Activated CD4-positive, alpha-beta memory T cell treated with anti-CD3 and anti-CD28 coated beads for 36 hours (primary cell): ENCODE results near the gene NECTIN1. TPM values are rescaled to one million over a fixed set of nuclear protein-coding genes. Genes with fewer than 3 reads are reported as not detected.
A peak's percentile ranks its signal among the peaks of the same experiment; 100 is the strongest.

ENCODE experiments used
- CTCF ChIA-PET: fragments of 350-600 bp; sonication (Branson Sonifier 250); formaldehyde crosslinking; loops from one replicate; lab custom pipeline; 2021; ENCODE audit warnings: antibody characterized with exemption, inconsistent platforms; lab: Charles Lee
- POLR2A ChIA-PET: fragments of 350-600 bp; sonication (Branson Sonifier 250); formaldehyde crosslinking; loops from one replicate; lab custom pipeline; 2021; ENCODE audit warnings: antibody characterized with exemption; lab: Charles Lee
- DNase-seq: peaks from one replicate; pipeline ENCODE4 v3.0.0-alpha.2; 2020
- H3K27ac Mint-ChIP-seq: one replicate; pipeline ENCODE4 v1.8.0; 2021; ENCODE audit warnings: mixed read lengths
- H3K27me3 Mint-ChIP-seq: one replicate; pipeline ENCODE4 v1.8.0; 2021; ENCODE audit warnings: mixed read lengths
- H3K36me3 Mint-ChIP-seq: one replicate; pipeline ENCODE4 v1.8.0; 2021; ENCODE audit warnings: mixed read lengths
- H3K4me1 Mint-ChIP-seq: one replicate; pipeline ENCODE4 v1.8.0; 2021; ENCODE audit warnings: low read depth, mixed read lengths
- H3K4me3 Mint-ChIP-seq: one replicate; pipeline ENCODE4 v1.8.0; 2021; ENCODE audit warnings: mild to moderate bottlenecking, mixed read lengths
- H3K9me3 Mint-ChIP-seq: one replicate; pipeline ENCODE4 v1.8.0; 2021; ENCODE audit warnings: mixed read lengths
- intact Hi-C: fragments of 100-400 bp; cut with micrococcal nuclease; formaldehyde crosslinking; loops from one replicate; pipeline ENCODE4 v1.15.1; 2023
- total RNA-seq, 2 experiments: library from RNA; stranded (reverse); gene quantifications; one replicate each; pipeline ENCODE4 v1.2.3, GENCODE V29; 2021

NECTIN1 gene
- total RNA-seq, 2 experiments from 2014 or later = 2.0 to 2.4 TPM

DNA sequence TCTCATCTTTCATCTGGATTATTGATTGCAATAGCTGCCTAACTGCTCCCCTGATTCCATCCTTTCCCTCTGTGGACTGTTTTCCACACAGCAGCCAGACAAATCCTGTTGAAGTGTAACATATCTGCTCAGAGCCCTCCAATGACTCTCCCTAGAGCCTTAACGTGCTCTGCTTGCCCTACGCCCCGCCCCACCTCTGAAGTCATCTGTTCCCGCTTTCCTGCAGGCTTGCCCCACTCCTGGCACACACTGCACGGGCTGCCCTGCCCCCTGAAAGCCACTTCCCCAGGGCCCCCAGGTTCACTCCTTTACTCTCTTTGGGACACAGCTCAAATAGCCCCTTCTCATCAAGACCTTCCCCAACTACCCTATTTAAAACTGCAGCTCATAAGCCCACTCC lies 59.5 kb downstream of the NECTIN1 start:
- ChIA-PET POLR2A (no interaction called here), CTCF (interaction anchor here (1.6 kb wide), 1 partner anchor 59 kb away, joined by 5 read pairs; the partner anchor contains the start of gene NECTIN1)
- Mint-ChIP-seq H3K9me3 (no peaks in the 10 kb centered on the region), H3K4me3 (no peak overlapping the region), H3K36me3 (no peaks in the 10 kb centered on the region), H3K27me3 (no peaks in the 10 kb centered on the region), H3K4me1 (peaks cover 7% of the 10 kb centered on the region), H3K27ac (no peak overlapping the region)
- intact Hi-C loops = no loop called here
- no peak for DNase-seq

DNA sequence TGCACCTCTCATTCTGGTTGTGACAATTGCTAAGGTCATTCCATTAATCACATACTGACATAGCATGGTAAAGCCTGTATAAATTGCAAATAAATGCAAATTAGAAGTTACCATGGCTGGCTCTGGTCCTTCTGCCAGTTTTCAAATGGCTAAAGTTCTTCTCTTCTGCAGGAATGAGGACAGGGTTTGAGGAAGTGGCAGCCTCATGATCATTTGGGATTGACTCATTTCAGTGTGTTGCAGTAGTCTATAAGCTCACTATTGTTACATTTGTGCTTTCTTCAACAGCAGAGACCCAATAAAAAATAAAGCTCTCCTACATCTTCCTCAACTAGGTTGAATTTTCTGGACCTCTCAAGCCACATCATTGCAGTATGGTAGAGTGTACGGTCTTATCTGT lies 60.3 kb downstream of the NECTIN1 start:
- ChIA-PET POLR2A (no interaction called here), CTCF (interaction anchor here (1.6 kb wide), 1 partner anchor 60 kb away, joined by 5 read pairs; the partner anchor contains the start of gene NECTIN1)
- Mint-ChIP-seq H3K36me3 (no peaks in the 10 kb centered on the region), H3K27me3 (no peaks in the 10 kb centered on the region), H3K9me3 (no peaks in the 10 kb centered on the region), H3K4me3 (no peak overlapping the region), H3K4me1 (peaks cover 1% of the 10 kb centered on the region), H3K27ac (no peak overlapping the region)
- intact Hi-C loops = no loop called here
- no peak for DNase-seq

DNA sequence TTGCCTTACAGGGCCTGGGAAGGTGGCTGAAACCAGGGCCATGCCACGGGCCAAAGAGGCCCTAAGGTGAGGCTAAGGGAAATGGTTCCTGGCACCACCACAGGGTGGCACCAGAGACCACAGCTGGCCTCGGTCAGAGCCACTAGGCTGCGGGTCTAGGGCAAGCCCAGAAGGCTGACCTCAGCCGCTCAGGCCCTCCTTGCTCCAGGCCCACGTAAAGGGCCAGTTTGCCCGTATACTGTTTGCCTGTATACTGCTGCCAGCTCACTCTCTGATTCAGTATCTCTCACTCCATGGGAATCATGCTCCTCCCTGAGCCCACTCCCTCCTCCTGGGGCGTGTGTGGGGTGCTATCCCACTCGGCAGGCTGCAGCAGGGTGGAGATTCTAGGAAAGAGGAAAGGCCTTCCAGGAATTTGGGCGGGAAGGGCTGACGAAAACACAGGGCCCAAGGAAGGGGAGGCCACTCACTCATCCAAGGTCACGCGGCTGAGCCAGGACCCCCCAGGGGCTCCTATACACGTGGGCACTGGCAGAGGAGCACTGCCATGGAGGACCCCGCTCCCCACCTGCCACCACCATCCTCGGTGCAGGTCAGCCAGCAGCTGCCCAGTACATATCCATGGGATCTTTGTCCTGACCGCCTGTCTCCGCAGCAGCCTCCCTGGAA lies 62.4 kb downstream of the NECTIN1 start:
- intact Hi-C loops = loop anchor here (1.0 to 2.0 kb wide), 4 partner anchors 63 to 442 kb away; partner anchors contain the start of gene NECTIN1
- H3K36me3 Mint-ChIP-seq = no peaks in the 10 kb centered on the region
- no peaks in the 10 kb centered on the region for H3K9me3 Mint-ChIP-seq
- no peak overlapping the region for H3K4me3 Mint-ChIP-seq
- H3K4me1 Mint-ChIP-seq = no peaks in the 10 kb centered on the region
- ChIA-PET CTCF (interaction anchor here (0.6 to 1.4 kb wide), 3 partner anchors 26 to 642 kb away, joined by 3 to 4 read pairs (median 3); no protein-coding TSS in a partner anchor), POLR2A (no interaction called here)
- DNase-seq = peak; percentile 74
- H3K27me3 Mint-ChIP-seq = no peaks in the 10 kb centered on the region
- no peak overlapping the region for H3K27ac Mint-ChIP-seq

DNA sequence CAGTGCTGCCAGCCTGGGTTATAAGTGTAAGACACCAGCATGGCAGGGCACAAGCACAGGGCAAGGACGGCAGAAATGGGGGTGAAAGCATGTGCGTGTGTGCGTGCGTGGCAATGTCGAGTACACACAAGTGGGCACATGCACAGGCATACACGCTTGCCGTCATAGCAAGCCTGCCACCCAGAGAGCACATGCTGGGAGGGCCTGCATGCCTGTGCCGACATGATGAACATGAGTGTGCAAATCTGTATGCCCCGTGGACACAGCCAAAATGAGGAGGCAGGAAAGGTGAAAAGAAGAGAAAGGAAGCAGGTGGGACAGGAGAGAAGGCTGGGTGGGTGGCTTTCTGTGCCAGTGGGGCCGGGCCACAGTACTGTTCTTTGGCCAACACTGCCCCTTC lies 62.9 kb downstream of the NECTIN1 start:
- Mint-ChIP-seq H3K27me3 (no peaks in the 10 kb centered on the region), H3K9me3 (no peaks in the 10 kb centered on the region), H3K4me1 (no peaks in the 10 kb centered on the region), H3K27ac (no peak overlapping the region), H3K36me3 (no peaks in the 10 kb centered on the region), H3K4me3 (no peak overlapping the region)
- ChIA-PET POLR2A (no interaction called here), CTCF (interaction anchor here (1.2 to 1.3 kb wide), 2 partner anchors 414 to 443 kb away, joined by 4 read pairs; no protein-coding TSS in a partner anchor)
- intact Hi-C loops = loop anchor here (1.0 to 2.0 kb wide), 4 partner anchors 63 to 442 kb away; partner anchors contain the start of gene NECTIN1
- no peak for DNase-seq

DNA sequence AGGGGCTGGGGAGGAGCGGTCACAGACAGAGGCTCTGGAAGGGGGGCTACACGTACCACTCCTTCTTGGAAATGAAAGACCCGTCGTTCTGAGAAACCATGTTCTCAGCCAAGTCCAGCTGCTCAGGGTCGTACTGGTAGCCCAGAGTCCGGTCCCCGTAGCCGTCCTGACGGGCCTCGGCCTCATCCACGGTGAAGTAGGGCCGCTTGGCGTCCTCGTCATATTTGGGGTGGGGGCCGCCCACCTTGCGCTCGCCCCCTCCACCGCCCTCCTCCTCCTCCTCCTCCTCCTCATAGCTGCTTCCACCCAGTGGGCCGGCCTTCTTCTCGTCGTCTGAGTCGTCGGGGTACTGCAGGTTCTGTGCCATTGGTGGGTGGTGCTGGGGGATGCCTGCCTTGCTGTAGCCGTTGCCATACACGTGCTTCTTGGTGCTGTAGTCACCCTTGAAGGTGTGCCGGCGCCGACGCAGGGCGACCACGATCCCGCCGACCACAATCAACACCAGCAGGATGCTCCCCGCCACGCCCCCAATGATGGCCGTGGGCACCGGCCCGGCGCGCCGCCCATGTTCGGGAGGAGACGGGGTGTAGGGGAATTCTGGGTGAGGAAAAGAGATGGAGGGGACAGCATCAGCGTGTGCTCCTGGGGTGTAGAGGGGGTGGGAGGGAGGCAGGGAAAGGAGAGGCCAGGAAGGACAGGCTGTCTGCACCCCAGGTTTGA lies 64.1 kb downstream of the NECTIN1 start:
- Mint-ChIP-seq H3K27ac (no peak overlapping the region), H3K36me3 (no peaks in the 10 kb centered on the region), H3K4me3 (no peak overlapping the region), H3K27me3 (no peaks in the 10 kb centered on the region), H3K9me3 (no peaks in the 10 kb centered on the region), H3K4me1 (no peaks in the 10 kb centered on the region)
- intact Hi-C loops = no loop called here
- no peak for DNase-seq
- POLR2A ChIA-PET = no interaction called here
- CTCF ChIA-PET = interaction anchor here (1.3 to 2.6 kb wide), 2 partner anchors 64 to 415 kb away, joined by 4 to 11 read pairs; partner anchors contain the start of gene NECTIN1

DNA sequence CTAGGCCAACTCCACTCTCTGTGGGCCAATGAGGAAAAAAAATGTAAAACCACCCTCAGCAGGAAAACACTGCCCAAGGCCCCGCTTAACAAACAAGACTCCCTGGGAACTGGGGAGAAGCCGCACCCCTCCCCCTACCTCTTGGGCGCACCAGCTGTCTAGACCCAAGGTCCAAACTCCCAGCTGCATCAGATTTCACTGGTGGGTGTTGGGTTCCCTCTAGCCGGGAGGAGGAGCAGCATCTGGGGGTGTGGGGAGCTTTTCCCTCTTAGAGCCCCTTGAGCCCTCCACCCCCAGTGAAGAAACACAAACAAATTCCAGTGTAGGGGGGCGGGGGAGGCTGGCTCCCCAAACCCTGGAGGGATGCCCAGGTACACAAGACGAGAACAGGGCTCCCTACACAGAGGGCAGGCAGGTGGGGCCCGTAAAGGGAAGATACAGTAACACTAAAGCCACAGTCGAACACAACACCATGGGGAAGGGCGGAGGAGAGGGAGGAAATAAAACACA lies 64.9 kb downstream of the NECTIN1 start:
- H3K4me3 Mint-ChIP-seq = no peak overlapping the region
- no peak overlapping the region for H3K27ac Mint-ChIP-seq
- intact Hi-C loops = no loop called here
- no peaks in the 10 kb centered on the region for H3K27me3 Mint-ChIP-seq
- H3K36me3 Mint-ChIP-seq = no peaks in the 10 kb centered on the region
- H3K4me1 Mint-ChIP-seq = no peaks in the 10 kb centered on the region
- no peaks in the 10 kb centered on the region for H3K9me3 Mint-ChIP-seq
- CTCF ChIA-PET = interaction anchor here (1.0 to 2.6 kb wide), 2 partner anchors 65 to 445 kb away, joined by 3 to 11 read pairs; partner anchors contain the start of gene NECTIN1
- no peak for DNase-seq
- POLR2A ChIA-PET = no interaction called here

DNA sequence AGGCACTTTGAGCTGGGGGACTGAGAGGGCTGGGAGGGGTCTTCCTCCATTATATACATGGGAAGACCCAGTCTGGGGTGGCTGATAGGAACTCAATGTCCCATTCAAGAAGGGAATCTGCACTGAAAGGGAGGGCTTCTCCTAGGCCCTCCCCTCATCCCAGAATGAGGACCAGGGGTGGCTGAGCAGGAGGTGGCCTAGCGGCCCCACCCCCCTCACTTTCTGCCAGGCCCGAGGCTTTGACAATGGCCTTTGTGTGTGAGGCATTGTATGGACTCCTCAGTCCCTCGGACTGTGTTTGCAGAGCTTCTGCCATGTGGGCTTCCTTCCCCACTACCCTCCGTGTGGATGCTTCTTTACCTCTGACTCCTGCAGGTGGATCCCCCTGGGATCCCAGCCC lies 65.7 kb downstream of the NECTIN1 start:
- H3K27ac Mint-ChIP-seq = no peak overlapping the region
- POLR2A ChIA-PET = no interaction called here
- no peak overlapping the region for H3K4me3 Mint-ChIP-seq
- CTCF ChIA-PET = interaction anchor here (1.0 to 2.6 kb wide), 2 partner anchors 66 to 446 kb away, joined by 3 to 11 read pairs; partner anchors contain the start of gene NECTIN1
- H3K4me1 Mint-ChIP-seq = no peaks in the 10 kb centered on the region
- intact Hi-C loops = no loop called here
- H3K36me3 Mint-ChIP-seq = no peaks in the 10 kb centered on the region
- no peak for DNase-seq
- H3K27me3 Mint-ChIP-seq = no peaks in the 10 kb centered on the region
- H3K9me3 Mint-ChIP-seq = no peaks in the 10 kb centered on the region

DNA sequence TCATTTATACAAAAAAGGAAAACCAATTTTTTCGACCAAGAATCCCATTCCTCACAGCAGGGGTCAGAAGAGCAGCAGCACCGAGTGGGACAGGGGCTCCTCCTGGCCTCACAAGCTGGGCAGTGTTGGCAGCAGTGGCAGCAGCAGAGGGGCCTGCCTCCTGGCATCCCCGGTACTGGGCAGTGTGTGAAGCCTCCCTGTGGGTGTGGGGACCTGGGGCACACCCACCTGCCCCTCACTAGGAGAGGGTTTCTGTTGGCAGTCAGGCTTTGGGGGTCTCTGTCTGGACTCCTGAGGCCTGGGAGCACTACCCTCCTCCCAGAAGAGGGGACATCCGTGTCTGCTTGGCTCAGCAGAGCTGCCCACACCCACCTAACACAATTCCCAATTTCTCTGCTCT lies 67.8 kb downstream of the NECTIN1 start:
- ChIA-PET POLR2A (no interaction called here), CTCF (no interaction called here)
- H3K4me1 Mint-ChIP-seq = no peaks in the 10 kb centered on the region
- no peaks in the 10 kb centered on the region for H3K36me3 Mint-ChIP-seq
- no peaks in the 10 kb centered on the region for H3K9me3 Mint-ChIP-seq
- DNase-seq = no peak
- no peaks in the 10 kb centered on the region for H3K27me3 Mint-ChIP-seq
- H3K4me3 Mint-ChIP-seq = no peak overlapping the region
- intact Hi-C loops = no loop called here
- H3K27ac Mint-ChIP-seq = no peak overlapping the region

DNA sequence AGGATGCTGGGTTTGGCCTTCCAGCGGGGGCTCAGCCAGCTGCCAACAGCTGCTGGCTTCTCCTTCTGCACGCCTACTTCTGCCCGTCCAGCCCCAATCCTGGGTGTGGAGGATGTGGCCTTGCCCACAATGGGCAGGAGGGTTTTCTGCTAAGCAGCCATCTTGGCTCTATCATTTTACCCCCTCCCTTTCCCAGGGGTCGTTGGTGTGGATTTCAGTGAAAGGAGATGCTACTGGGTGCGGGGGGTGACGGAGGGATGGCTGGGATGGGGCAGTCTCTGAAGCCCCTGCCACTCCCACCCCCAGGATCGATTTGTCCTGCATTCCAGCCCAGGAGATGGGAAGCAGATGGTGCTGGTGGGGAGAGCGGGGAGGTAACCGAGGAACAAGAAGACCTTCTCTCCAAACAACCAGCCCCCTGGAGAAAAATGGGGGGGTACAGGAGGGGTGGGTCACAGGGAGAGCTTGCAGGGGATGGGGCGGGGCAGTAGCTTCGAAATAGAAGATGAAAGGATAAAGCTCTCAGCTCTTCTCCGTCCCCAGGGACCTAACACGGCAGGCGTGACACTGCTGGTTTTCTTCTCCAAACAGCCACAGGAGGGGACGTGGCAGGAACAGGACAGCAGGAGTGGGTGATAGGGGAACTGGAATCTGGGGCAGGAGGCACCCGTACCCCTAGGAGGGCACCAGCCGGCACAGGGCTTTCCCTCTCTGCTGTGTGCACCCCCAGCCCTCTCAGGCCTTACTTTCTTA lies 68.9 kb downstream of the NECTIN1 start:
- Mint-ChIP-seq H3K9me3 (no peaks in the 10 kb centered on the region), H3K27me3 (no peaks in the 10 kb centered on the region), H3K27ac (no peak overlapping the region), H3K36me3 (no peaks in the 10 kb centered on the region), H3K4me3 (no peak overlapping the region), H3K4me1 (no peaks in the 10 kb centered on the region)
- ChIA-PET POLR2A (no interaction called here), CTCF (no interaction called here)
- DNase-seq = no peak
- intact Hi-C loops = no loop called here

DNA sequence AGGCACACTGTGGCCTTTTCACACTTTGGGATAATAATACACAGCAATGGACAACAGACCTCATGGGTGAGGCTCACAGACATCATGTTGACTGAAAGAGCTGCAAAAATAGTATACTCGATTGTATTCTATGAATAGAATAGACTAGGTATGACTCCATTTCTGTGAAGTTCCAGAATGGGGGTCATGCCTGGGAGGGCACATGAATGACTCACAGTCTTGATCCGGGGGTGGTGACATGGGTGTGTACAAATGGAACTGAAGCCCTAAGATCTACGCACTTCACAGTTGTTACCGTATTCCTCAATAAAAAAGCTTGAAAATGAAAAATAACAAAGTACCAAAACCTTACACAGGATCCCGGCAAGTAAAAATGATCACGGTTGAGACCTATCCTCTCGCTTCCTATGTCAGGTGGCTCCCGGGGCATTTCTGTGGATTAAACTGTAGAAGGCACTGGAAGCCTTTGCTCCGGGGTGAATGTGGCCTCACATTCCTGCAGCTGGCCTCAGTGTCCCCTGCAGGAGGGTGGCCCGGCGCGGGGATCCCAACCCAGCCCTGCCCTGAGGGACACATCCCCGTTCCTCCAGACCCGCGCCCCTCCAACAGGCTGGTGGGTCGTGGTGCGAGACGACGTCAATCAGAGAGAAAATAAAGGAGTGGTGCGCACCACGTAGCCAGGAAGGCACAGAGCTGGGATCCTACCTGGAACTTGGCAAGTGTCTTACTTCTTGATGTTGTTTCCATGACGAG lies 75.9 kb downstream of the NECTIN1 start:
- H3K36me3 Mint-ChIP-seq = no peaks in the 10 kb centered on the region
- H3K27ac Mint-ChIP-seq = no peak overlapping the region
- H3K27me3 Mint-ChIP-seq = no peaks in the 10 kb centered on the region
- intact Hi-C loops = no loop called here
- DNase-seq = no peak
- peaks cover under 1% of the 10 kb centered on the region for H3K9me3 Mint-ChIP-seq
- no peak overlapping the region for H3K4me3 Mint-ChIP-seq
- POLR2A ChIA-PET = no interaction called here
- H3K4me1 Mint-ChIP-seq = no peaks in the 10 kb centered on the region
- CTCF ChIA-PET = no interaction called here

DNA sequence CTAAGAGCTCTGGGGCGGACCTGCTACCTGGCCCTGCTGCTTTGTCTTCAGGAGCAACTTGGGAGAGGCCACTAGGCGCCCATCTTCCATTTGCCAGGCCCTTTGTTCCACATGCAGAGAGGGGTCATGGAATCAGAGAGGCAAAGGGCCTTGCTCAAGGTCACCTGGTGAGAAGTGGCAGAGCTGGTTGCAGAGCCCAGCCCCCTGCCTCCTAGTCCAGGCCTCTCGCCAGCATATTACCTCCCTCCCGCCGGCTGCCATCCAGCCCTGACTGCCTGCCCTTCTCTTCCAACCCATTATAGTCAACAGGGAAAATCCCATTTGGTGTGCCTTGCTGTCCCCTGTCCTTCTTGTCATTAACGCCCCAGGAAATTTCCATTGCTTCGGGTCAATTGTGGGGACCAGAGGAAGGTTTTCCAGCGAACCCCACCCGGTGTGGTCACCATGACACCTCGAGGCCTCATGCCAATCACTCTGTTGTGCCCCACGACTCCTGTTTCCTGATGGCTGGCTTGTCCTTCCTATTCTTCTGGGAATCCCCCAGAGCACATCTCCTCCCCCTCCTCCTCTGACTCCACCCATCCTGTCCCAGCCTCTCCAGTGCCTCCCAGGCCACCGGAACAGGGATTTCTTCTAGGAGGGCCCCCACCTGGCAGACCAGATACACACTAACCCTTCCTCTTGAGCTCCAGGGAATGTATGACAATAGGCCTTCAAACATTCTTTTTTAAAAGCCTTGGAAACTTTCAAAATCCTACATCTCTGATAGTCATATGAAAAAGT lies 77.0 kb downstream of the NECTIN1 start:
- ChIA-PET POLR2A (no interaction called here), CTCF (no interaction called here)
- Mint-ChIP-seq H3K4me1 (no peaks in the 10 kb centered on the region), H3K9me3 (peaks cover 3% of the 10 kb centered on the region), H3K27ac (no peak overlapping the region), H3K4me3 (no peak overlapping the region), H3K27me3 (no peaks in the 10 kb centered on the region), H3K36me3 (no peaks in the 10 kb centered on the region)
- intact Hi-C loops = no loop called here
- DNase-seq = no peak
